Colonic mucosa (tissue), 4 donors: ENCODE results near the gene DNM3. TPM values are rescaled to one million over a fixed set of nuclear protein-coding genes. Genes with fewer than 3 reads are reported as not detected.

Experiments
- DNase-seq: peaks from one replicate; pipeline ENCODE4 v3.0.0-alpha.2; 2020
- H3K27ac ChIP-seq: fragments of 200-600 bp; one replicate; pipeline ENCODE4 v1.8.0; 2021
- H3K27me3 ChIP-seq: fragments of 200-600 bp; one replicate; pipeline ENCODE4 v1.8.0; 2021
- H3K36me3 ChIP-seq: fragments of 200-600 bp; one replicate; pipeline ENCODE4 v1.8.0; 2021
- H3K4me1 ChIP-seq: fragments of 200-600 bp; one replicate; pipeline ENCODE4 v1.8.0; 2021; ENCODE audit warnings: mild to moderate bottlenecking
- H3K4me3 ChIP-seq: fragments of 200-600 bp; one replicate; pipeline ENCODE4 v1.8.0; 2021
- H3K9ac ChIP-seq, 2 donors: one replicate each; pipeline ENCODE4 v1.7.0; 2013; ENCODE audit warnings: control low read depth in 2 of 2, low read depth in 2 of 2, low read length in 2 of 2
- H3K9me3 ChIP-seq: fragments of 200-600 bp; one replicate; pipeline ENCODE4 v1.8.0; 2021
- CTCF ChIP-seq: fragments of 200-600 bp; IDR thresholded peaks from one replicate; pipeline ENCODE4 v1.8.0; 2022; ENCODE audit warnings: antibody characterized with exemption, mild to moderate bottlenecking
- intact Hi-C: fragments of 100-400 bp; cut with DNase I; formaldehyde crosslinking; loops from one replicate; pipeline ENCODE4 v1.14.1; 2022
- total RNA-seq, 2 donors: library from RNA; stranded (reverse); fragmentation: NEBNext Ultra II Directional in 1 of 2; extraction: Animal tissue kit (Norgen Biotek cat#: 25700) in 1 of 2; gene quantifications; one replicate each; pipeline ENCODE4 v1.2.1, GENCODE V29; 2021
- donor health status: healthy.
- donor health status: DM: no; HTN: no; CAD: no.
- donor health status: DM: no; HTN: no; CAD: no.

The DNM3 gene
- total RNA-seq, 2 donors from 2014 or later: 1.7 to 2.6 TPM

GRCh38 chr1:172399756-172400721 is 558.7 kb downstream of the DNM3 start:
- Histone ChIP-seq H3K4me1 (no peaks in the 10 kb centered on the region), H3K9me3 (no peaks in the 10 kb centered on the region), H3K36me3 (no peaks in the 10 kb centered on the region), H3K4me3 (no peak overlapping the region), H3K9ac (no peak overlapping the region), H3K27ac (no peak overlapping the region), H3K27me3 (no peaks in the 10 kb centered on the region)
- intact Hi-C loops: loop anchor here (2.0 to 10.0 kb wide), 3 partner anchors 263 to 395 kb away; no protein-coding TSS in a partner anchor
- no peak for TF ChIP-seq CTCF
- DNase-seq: no peak

GRCh38 chr1:172400722-172401105 is 559.4 kb downstream of the DNM3 start:
- intact Hi-C loops: loop anchor here (2.0 to 10.0 kb wide), 2 partner anchors 310 to 396 kb away; no protein-coding TSS in a partner anchor
- no peak for TF ChIP-seq CTCF
- Histone ChIP-seq H3K9ac (no peak overlapping the region), H3K27me3 (no peaks in the 10 kb centered on the region), H3K27ac (no peak overlapping the region), H3K4me3 (no peak overlapping the region), H3K9me3 (no peaks in the 10 kb centered on the region), H3K36me3 (no peaks in the 10 kb centered on the region), H3K4me1 (no peaks in the 10 kb centered on the region)
- no peak for DNase-seq

GRCh38 chr1:172401477-172401876 is 560.2 kb downstream of the DNM3 start:
- intact Hi-C loops: loop anchor here (2.0 to 10.0 kb wide), 2 partner anchors 311 to 397 kb away; no protein-coding TSS in a partner anchor
- TF ChIP-seq CTCF: no peak
- no peak for DNase-seq
- Histone ChIP-seq H3K4me1 (no peaks in the 10 kb centered on the region), H3K36me3 (no peaks in the 10 kb centered on the region), H3K4me3 (no peak overlapping the region), H3K27ac (no peak overlapping the region), H3K27me3 (no peaks in the 10 kb centered on the region), H3K9ac (no peak overlapping the region), H3K9me3 (no peaks in the 10 kb centered on the region)

- Histone ChIP-seq H3K9me3 (no peaks in the 10 kb centered on the region), H3K27ac (no peak overlapping the region), H3K36me3 (no peaks in the 10 kb centered on the region), H3K4me3 (no peak overlapping the region), H3K27me3 (no peaks in the 10 kb centered on the region), H3K9ac (no peak overlapping the region), H3K4me1 (no peaks in the 10 kb centered on the region)
- no peak for TF ChIP-seq CTCF
- no peak for DNase-seq
- intact Hi-C loops: loop anchor here (2.0 to 10.0 kb wide), 2 partner anchors 311 to 397 kb away; no protein-coding TSS in a partner anchor
Measured at GRCh38 chr1:172401892-172402291, 560.6 kb downstream of the DNM3 start.

GRCh38 chr1:172402878-172403569 is 561.7 kb downstream of the DNM3 start:
- intact Hi-C loops: loop anchor here (10.0 kb wide), 1 partner anchor 398 kb away; no protein-coding TSS in a partner anchor
- DNase-seq: no peak
- Histone ChIP-seq H3K9me3 (no peaks in the 10 kb centered on the region), H3K4me1 (no peaks in the 10 kb centered on the region), H3K27ac (no peak overlapping the region), H3K9ac (no peak overlapping the region), H3K27me3 (no peaks in the 10 kb centered on the region), H3K36me3 (no peaks in the 10 kb centered on the region), H3K4me3 (no peak overlapping the region)
- TF ChIP-seq CTCF: no peak
